MM.1S (cell line): ENCODE data around the gene EEF1B2.
"Not testable (repeated sequence)": the region's sequence is repeated elsewhere in the genome, so short reads cannot be mapped to it uniquely, and the experiment has no call there.

Source experiments
- DNase-seq: peaks from one replicate; pipeline ENCODE4 v3.0.0-alpha.2; 2015
- H2AFZ ChIP-seq: fragments of 300-600 bp; sonication (generic); 2 replicates; pipeline ENCODE4 v1.6.0; 2016; ENCODE audit warnings: antibody characterized with exemption, low read length
- H3F3A ChIP-seq: fragments of 300-600 bp; sonication (generic); 2 replicates; pipeline ENCODE4 v1.6.1; 2016; ENCODE audit warnings: mild to moderate bottlenecking, antibody characterized with exemption, low read length, moderate library complexity, mixed read lengths; ENCODE audit not compliant: insufficient read depth
- H3K27ac ChIP-seq: fragments of 300-600 bp; sonication (generic); 2 replicates; pipeline ENCODE4 v1.5.1; 2016; ENCODE audit warnings: mild to moderate bottlenecking, low read length
- H3K27me3 ChIP-seq: fragments of 300-600 bp; sonication (generic); replicated peaks from 2 replicates; pipeline ENCODE4 v1.6.0; 2016; ENCODE audit warnings: low read length; ENCODE audit not compliant: insufficient read depth
- H3K36me3 ChIP-seq: fragments of 300-600 bp; sonication (generic); replicated peaks from 2 replicates; pipeline ENCODE4 v1.6.1; 2016; ENCODE audit warnings: mild to moderate bottlenecking, low read length, mixed read lengths; ENCODE audit not compliant: insufficient read depth
- H3K4me1 ChIP-seq: fragments of 300-600 bp; sonication (generic); 2 replicates; pipeline ENCODE4 v1.6.1; 2016; ENCODE audit warnings: low read length, mixed read lengths
- H3K4me2 ChIP-seq: fragments of 300-600 bp; sonication (generic); 2 replicates; pipeline ENCODE4 v1.6.0; 2016; ENCODE audit warnings: low read depth, low read length
- H3K4me3 ChIP-seq: fragments of 300-600 bp; sonication (generic); 2 replicates; pipeline ENCODE4 v1.5.1; 2016; ENCODE audit warnings: low read length, mixed read lengths
- H3K79me2 ChIP-seq: fragments of 300-600 bp; sonication (generic); 2 replicates; pipeline ENCODE4 v1.6.1; 2016; ENCODE audit warnings: mixed run types, low read length, mixed read lengths
- H3K9ac ChIP-seq: fragments of 300-600 bp; sonication (generic); 2 replicates; pipeline ENCODE4 v1.6.1; 2016; ENCODE audit warnings: low read length, mixed read lengths
- H3K9me2 ChIP-seq: fragments of 300-600 bp; sonication (generic); replicated peaks from 2 replicates; pipeline ENCODE4 v1.6.1; 2016; ENCODE audit warnings: mild to moderate bottlenecking, low read length, mixed read lengths; ENCODE audit not compliant: insufficient read depth
- H3K9me3 ChIP-seq: fragments of 300-600 bp; sonication (generic); replicated peaks from 2 replicates; pipeline ENCODE4 v1.6.1; 2016; ENCODE audit warnings: mild to moderate bottlenecking, low read length, mixed read lengths; ENCODE audit not compliant: insufficient read depth
- H4K20me1 ChIP-seq: fragments of 300-600 bp; sonication (generic); 2 replicates; pipeline ENCODE4 v1.6.1; 2016; ENCODE audit warnings: mild to moderate bottlenecking, low read length, moderate library complexity, mixed read lengths; ENCODE audit not compliant: insufficient read depth
- CTCF ChIP-seq: fragments of 300-600 bp; sonication (generic); IDR thresholded peaks from 2 replicates; pipeline ENCODE4 v1.5.1; 2016; ENCODE audit warnings: antibody characterized with exemption, low read length, mixed read lengths
- EZH2 ChIP-seq: fragments of 300-600 bp; sonication (generic); optimal IDR thresholded peaks from 2 replicates; pipeline ENCODE3; 2017; ENCODE audit warnings: low read depth, mild to moderate bottlenecking, antibody characterized with exemption, low read length, mixed read lengths
- EZH2phosphoT487 ChIP-seq: fragments of 300-600 bp; sonication (generic); IDR thresholded peaks from 2 replicates; pipeline ENCODE4 v1.6.1; 2018; ENCODE audit warnings: antibody characterized with exemption, low read length

The EEF1B2 gene

DNA sequence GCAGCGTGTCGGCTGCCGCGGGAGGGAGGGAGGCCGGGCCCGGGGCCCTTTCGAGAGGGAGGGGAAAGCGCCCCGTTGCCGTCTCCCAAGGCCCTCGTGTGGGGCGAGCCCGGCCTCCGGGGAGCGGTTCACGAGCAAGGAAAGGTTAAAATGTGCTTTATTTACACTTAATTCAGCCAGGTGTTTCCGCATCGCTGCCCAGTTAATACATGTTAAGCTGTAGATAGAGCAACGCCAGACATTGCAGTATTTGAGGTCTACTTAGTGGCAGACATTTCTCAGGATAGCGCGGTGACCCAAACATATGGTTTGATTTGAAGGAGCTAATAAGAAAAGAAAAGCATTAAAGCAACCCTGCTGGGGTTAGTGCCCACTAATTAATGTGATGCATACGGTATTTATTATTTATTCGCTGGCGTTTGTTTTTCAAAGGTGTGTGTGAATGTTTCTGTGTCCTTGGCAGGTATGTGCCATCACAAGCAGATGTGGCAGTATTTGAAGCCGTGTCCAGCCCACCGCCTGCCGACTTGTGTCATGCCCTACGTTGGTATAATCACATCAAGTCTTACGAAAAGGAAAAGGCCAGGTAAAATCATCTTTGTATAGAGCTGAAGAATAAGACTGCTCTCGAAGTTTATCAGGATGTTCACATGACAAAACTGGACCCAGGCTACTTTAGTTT is 571 bp downstream of the EEF1B2 start:
- peak overlapping the region; percentile 86 for H3K27ac ChIP-seq

DNA sequence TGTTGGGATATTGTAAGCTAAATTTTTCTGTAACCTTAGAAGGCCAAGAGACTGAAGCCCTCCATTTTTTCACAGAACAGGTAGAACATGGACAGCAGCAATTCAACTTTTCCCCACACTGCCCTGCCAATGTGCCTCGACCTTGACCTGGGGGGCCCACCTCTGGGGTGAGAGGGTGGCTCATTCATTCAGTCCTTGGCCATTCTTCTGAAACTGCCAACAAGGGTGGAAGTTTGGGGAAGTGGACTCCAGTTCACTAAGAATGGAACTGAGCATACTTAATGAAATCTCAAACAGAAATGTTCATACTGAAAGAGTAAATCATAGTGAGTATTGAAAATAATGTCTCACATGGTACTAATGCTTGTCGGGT is 1.1 kb downstream of the EEF1B2 start:
- TF ChIP-seq CTCF (no peak), EZH2phosphoT487 (no peak), EZH2 (no peak)
- H3K4me3 ChIP-seq, result peak overlapping the region; percentile 92
- peak overlapping the region; percentile 86; the same call in 1 of the 2 replicates for H3K27ac ChIP-seq
- H3K4me1 ChIP-seq, result peaks cover 13% of the 10 kb centered on the region; the same call in 1 of the 2 replicates
- H3K27me3 ChIP-seq, result no peaks in the 10 kb centered on the region
- H3K79me2 ChIP-seq, result peaks cover 71% of the 10 kb centered on the region
- no peaks in the 10 kb centered on the region for H3K9me3 ChIP-seq
- H4K20me1 ChIP-seq, result peaks cover 8% of the 10 kb centered on the region; the same call in 1 of the 2 replicates
- peaks cover 41% of the 10 kb centered on the region for H3F3A ChIP-seq
- DNase-seq, result no peak
- no peaks in the 10 kb centered on the region for H3K9me2 ChIP-seq
- H2AFZ ChIP-seq, result no peak overlapping the region
- H3K36me3 ChIP-seq, result peaks cover 5% of the 10 kb centered on the region; the same call in 1 of the 2 replicates
- peak overlapping the region; percentile 83 for H3K4me2 ChIP-seq
- H3K9ac ChIP-seq, result peak overlapping the region; percentile 98

More for the DNA sequence above, 571 bp downstream of the EEF1B2 start:
- Histone ChIP-seq H2AFZ (peak overlapping the region; percentile 73), H3K9ac (peak overlapping the region; percentile 98), H3F3A (peaks cover 41% of the 10 kb centered on the region), H3K4me3 (peak overlapping the region; percentile 92), H3K9me3 (no peaks in the 10 kb centered on the region), H3K27me3 (no peaks in the 10 kb centered on the region), H3K4me2 (peak overlapping the region; percentile 83), H4K20me1 (peaks cover 8% of the 10 kb centered on the region; the same call in 1 of the 2 replicates), H3K36me3 (peaks cover 5% of the 10 kb centered on the region; the same call in 1 of the 2 replicates), H3K79me2 (peaks cover 76% of the 10 kb centered on the region), H3K4me1 (peaks cover 13% of the 10 kb centered on the region; the same call in 1 of the 2 replicates), H3K9me2 (no peaks in the 10 kb centered on the region)
- DNase-seq, result peak; percentile 63
- no peak for TF ChIP-seq EZH2
- no peak for TF ChIP-seq CTCF
- TF ChIP-seq EZH2phosphoT487, result no peak

DNA sequence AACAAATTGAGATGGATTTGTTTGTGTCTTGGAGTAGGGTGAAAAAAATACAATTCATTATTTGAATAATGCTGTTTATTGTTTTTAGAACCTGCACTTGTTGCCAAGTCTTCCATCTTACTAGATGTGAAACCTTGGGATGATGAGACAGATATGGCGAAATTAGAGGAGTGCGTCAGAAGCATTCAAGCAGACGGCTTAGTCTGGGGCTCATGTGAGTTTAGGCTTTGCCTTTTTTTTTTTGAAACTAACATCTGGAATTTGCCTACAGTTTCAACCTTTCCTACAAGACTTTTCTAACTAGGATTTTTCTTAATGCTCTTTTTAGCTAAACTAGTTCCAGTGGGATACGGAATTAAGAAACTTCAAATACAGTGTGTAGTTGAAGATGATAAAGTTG is 2.7 kb downstream of the EEF1B2 start:
- H3K9me3 ChIP-seq, H3K9ac ChIP-seq, H2AFZ ChIP-seq, H3K4me1 ChIP-seq, H4K20me1 ChIP-seq, H3K9me2 ChIP-seq, H3K27me3 ChIP-seq, DNase-seq, H3K27ac ChIP-seq, H3K4me3 ChIP-seq, H3K4me2 ChIP-seq, H3K36me3 ChIP-seq: not testable (repeated sequence)
- Histone ChIP-seq H3K79me2 (peaks cover 56% of the 10 kb centered on the region), H3F3A (peaks cover 41% of the 10 kb centered on the region)
